ENCODE data around the gene CCNL2. TPM values are rescaled to one million over a fixed set of nuclear protein-coding genes. Genes with fewer than 3 reads are reported as not detected.
A peak's percentile ranks its signal among the peaks of the same experiment; 100 is the strongest.
"Not testable (repeated sequence)": the region's sequence is repeated elsewhere in the genome, so short reads cannot be mapped to it uniquely, and the experiment has no call there.

CCNL2 gene
- total RNA-seq, 1 donor from 2014 or later = 116 TPM

GRCh38 chr1:1399872-1400575, 889 bp upstream of the CCNL2 start:
- no peak for DNase-seq

GRCh38 chr1:1398677-1399186, 403 bp downstream of the CCNL2 start:
- DNase-seq = no peak

GRCh38 chr1:1397839-1398523, 1.2 kb downstream of the CCNL2 start:
- DNase-seq = no peak

- DNase-seq = no peak
These were observed 4.0 kb downstream of the CCNL2 start for GRCh38 chr1:1395166-1395565.

- no peak for DNase-seq
These were observed 5.0 kb downstream of the CCNL2 start for GRCh38 chr1:1394116-1394515.

GRCh38 chr1:1393428-1393827, 5.7 kb downstream of the CCNL2 start:
- no peak for DNase-seq

- DNase-seq = no peak
These were observed 6.1 kb downstream of the CCNL2 start for GRCh38 chr1:1393014-1393413.

GRCh38 chr1:1391225-1391624, 7.9 kb downstream of the CCNL2 start:
- no peak for DNase-seq

GRCh38 chr1:1390675-1391074, 8.5 kb downstream of the CCNL2 start:
- no peak for DNase-seq

- DNase-seq = no peak
These were observed 11.1 kb downstream of the CCNL2 start for GRCh38 chr1:1388078-1388472.

- DNase-seq = no peak
These were observed 11.7 kb downstream of the CCNL2 start for GRCh38 chr1:1387098-1388077.

GRCh38 chr1:1385931-1386330, 13.2 kb downstream of the CCNL2 start:
- DNase-seq = no peak

- not testable (repeated sequence) for DNase-seq
These were observed 13.8 kb downstream of the CCNL2 start for GRCh38 chr1:1385339-1385738.

- DNase-seq = no peak
These were observed 17.8 kb downstream of the CCNL2 start for GRCh38 chr1:1381294-1381693.

GRCh38 chr1:1380860-1381259, 18.3 kb downstream of the CCNL2 start:
- no peak for DNase-seq

- no peak for DNase-seq
These were observed 21.5 kb downstream of the CCNL2 start for GRCh38 chr1:1377540-1378205.

- no peak for DNase-seq
These were observed 22.4 kb downstream of the CCNL2 start for GRCh38 chr1:1376551-1377226.

GRCh38 chr1:1374929-1375662, 24.0 kb downstream of the CCNL2 start, which contains the start of gene AURKAIP1:
TSS of gene AURKAIP1 (minus strand) at chr1:1375207. CDS start at chr1:1374756, 451 bp downstream.
- peak; percentile 97 for DNase-seq

- no peak for DNase-seq
These were observed 24.6 kb downstream of the CCNL2 start for GRCh38 chr1:1374589-1374928.

GRCh38 chr1:1373815-1374588, 25.1 kb downstream of the CCNL2 start:
- no peak for DNase-seq

Measured in occipital lobe (tissue), 2 donors.